Ramos (cell line): ENCODE results near the gene STAB2.
"Not testable (repeated sequence)": the region's sequence is repeated elsewhere in the genome, so short reads cannot be mapped to it uniquely, and the experiment has no call there.

ENCODE experiments used
- in situ Hi-C: fragments of 300-500 bp; cut with MboI; formaldehyde crosslinking; loops from one replicate; pipeline ENCODE4 v1.14.3; 2022; ENCODE audit warnings: low sequenced_read_pairs; ENCODE audit not compliant: unreplicated experiment

STAB2 gene

GRCh38 chr12:103799857-103800771 lies 213.0 kb downstream of the STAB2 start:
- in situ Hi-C loops = no loop called here

GRCh38 chr12:103801709-103802585 lies 214.9 kb downstream of the STAB2 start:
- in situ Hi-C loops = no loop called here

- in situ Hi-C loops = no loop called here
Measured at GRCh38 chr12:103802586-103802886, 215.5 kb downstream of the STAB2 start.

- in situ Hi-C loops = no loop called here
Measured at GRCh38 chr12:103803847-103804246, 216.8 kb downstream of the STAB2 start.

GRCh38 chr12:103805655-103806360 lies 218.7 kb downstream of the STAB2 start:
- in situ Hi-C loops = no loop called here

- in situ Hi-C loops = no loop called here
Measured at GRCh38 chr12:103806803-103807202, 219.7 kb downstream of the STAB2 start.

GRCh38 chr12:103807561-103808238 lies 220.6 kb downstream of the STAB2 start:
- in situ Hi-C loops = no loop called here

- in situ Hi-C loops = no loop called here
Measured at GRCh38 chr12:103808239-103808880, 221.3 kb downstream of the STAB2 start.

GRCh38 chr12:103809154-103809553 lies 222.1 kb downstream of the STAB2 start:
- in situ Hi-C loops = no loop called here

GRCh38 chr12:103809639-103810038 lies 222.6 kb downstream of the STAB2 start:
- in situ Hi-C loops = not testable (repeated sequence)

GRCh38 chr12:103810111-103810510 lies 223.0 kb downstream of the STAB2 start:
- in situ Hi-C loops = no loop called here

- in situ Hi-C loops = no loop called here
Measured at GRCh38 chr12:103811791-103812190, 224.7 kb downstream of the STAB2 start.

- in situ Hi-C loops = no loop called here
Measured at GRCh38 chr12:103812789-103813188, 225.7 kb downstream of the STAB2 start.

GRCh38 chr12:103813426-103813825 lies 226.4 kb downstream of the STAB2 start:
- in situ Hi-C loops = no loop called here

- in situ Hi-C loops = no loop called here
Measured at GRCh38 chr12:103813949-103814348, 226.9 kb downstream of the STAB2 start.

- in situ Hi-C loops = no loop called here
Measured at GRCh38 chr12:103814436-103814835, 227.4 kb downstream of the STAB2 start.
